HUES64 (cell line): ENCODE results near the gene PTH2R. TPM values are rescaled to one million over a fixed set of nuclear protein-coding genes. Genes with fewer than 3 reads are reported as not detected.
A peak's percentile ranks its signal among the peaks of the same experiment; 100 is the strongest.

ENCODE experiments used
- H3K27ac ChIP-seq: 2 replicates; pipeline ENCODE4 v1.7.0; 2013; ENCODE audit warnings: low read depth, low read length, inconsistent platforms
- H3K27me3 ChIP-seq: 2 replicates; pipeline ENCODE4 v1.6.1; 2013; ENCODE audit warnings: mild to moderate bottlenecking, low read length; ENCODE audit not compliant: insufficient read depth
- H3K36me3 ChIP-seq: 2 replicates; pipeline ENCODE4 v1.6.1; 2013; ENCODE audit warnings: mild to moderate bottlenecking, low read length; ENCODE audit not compliant: insufficient read depth
- H3K4me1 ChIP-seq: 2 replicates; pipeline ENCODE4 v1.6.1; 2013; ENCODE audit warnings: mild to moderate bottlenecking, low read length, moderate library complexity; ENCODE audit not compliant: insufficient read depth
- H3K4me3 ChIP-seq: 2 replicates; pipeline ENCODE4 v1.5.1; 2013; ENCODE audit warnings: mild to moderate bottlenecking, low read length, moderate library complexity
- H3K9ac ChIP-seq: 2 replicates; pipeline ENCODE4 v1.6.1; 2013; ENCODE audit warnings: mild to moderate bottlenecking, low read depth, low read length
- H3K9me3 ChIP-seq: 2 replicates; pipeline ENCODE4 v1.6.1; 2013; ENCODE audit warnings: low read depth, low read length; ENCODE audit not compliant: insufficient read depth
- WGBS: fragments of 150-250, 120-280 bp; methylation state at CpG from one replicate; pipeline ENCODE4 v1.1.7; 2013; ENCODE audit warnings: missing lambda C conversion rate; 5-methylcytosine and 5-hydroxymethylcytosine counted together
- polyA plus RNA-seq, 2 experiments: library from polyadenylated mRNA; stranded (reverse); fragments of 50-300 nt; gene quantifications; one replicate each; pipeline ENCODE4 v1.2.3, GENCODE V29; 2013

The PTH2R gene
- 0.25 TPM for polyA plus RNA-seq (2013, experiment 1 of 2)
- polyA plus RNA-seq (2013, experiment 2 of 2) = 0.13 TPM

GRCh38 chr2:208406474-208407451, at the start of gene PTH2R:
Gene PTH2R, plus strand, starts transcription at chr2:208406792. Its CDS starts 252 bp downstream, at chr2:208407044.
- H3K27ac ChIP-seq = no peak within 1 kb of the TSS
- peak within 1 kb of the TSS; percentile 19; the same call in 1 of the 2 replicates for H3K9ac ChIP-seq
- H3K4me3 ChIP-seq = peak within 1 kb of the TSS; percentile 49
- H3K36me3 ChIP-seq = no peaks in the 10 kb centered on the region
- WGBS = 7% methylated on average over 82 of the region's 82 CpGs
- H3K4me1 ChIP-seq = no peaks in the 10 kb centered on the region
- peaks cover 44% of the 10 kb centered on the region for H3K27me3 ChIP-seq
- H3K9me3 ChIP-seq = no peaks in the 10 kb centered on the region

- Histone ChIP-seq H3K4me1 (peaks cover 5% of the 10 kb centered on the region; the same call in 1 of the 2 replicates), H3K36me3 (peaks cover 61% of the 10 kb centered on the region), H3K27me3 (no peaks in the 10 kb centered on the region), H3K9ac (no peak overlapping the region), H3K27ac (no peak overlapping the region), H3K9me3 (no peaks in the 10 kb centered on the region), H3K4me3 (no peak overlapping the region)
- WGBS = 74% methylated on average over 1 of the region's 1 CpG
Observed at GRCh38 chr2:208356846-208357574, 49.6 kb upstream of the PTH2R start.

GRCh38 chr2:208358758-208359631, 47.6 kb upstream of the PTH2R start:
- WGBS = 94% methylated on average over 10 of the region's 10 CpGs
- H3K36me3 ChIP-seq = peaks cover 42% of the 10 kb centered on the region
- peaks cover under 1% of the 10 kb centered on the region; the same call in 1 of the 2 replicates for H3K9me3 ChIP-seq
- peaks cover 5% of the 10 kb centered on the region; the same call in 1 of the 2 replicates for H3K4me1 ChIP-seq
- H3K4me3 ChIP-seq = no peak overlapping the region
- no peaks in the 10 kb centered on the region for H3K27me3 ChIP-seq
- 0 out of 2 replicates have a peak overlapping the region, but pooled peaks have one; percentile 17 for H3K27ac ChIP-seq
- H3K9ac ChIP-seq = no peak overlapping the region

GRCh38 chr2:208359632-208359986, 47.0 kb upstream of the PTH2R start:
- Histone ChIP-seq H3K9me3 (peaks cover 4% of the 10 kb centered on the region), H3K27me3 (no peaks in the 10 kb centered on the region), H3K4me1 (peaks cover 5% of the 10 kb centered on the region; the same call in 1 of the 2 replicates), H3K36me3 (peaks cover 35% of the 10 kb centered on the region), H3K4me3 (no peak overlapping the region), H3K9ac (no peak overlapping the region), H3K27ac (0 out of 2 replicates have a peak overlapping the region, but pooled peaks have one; percentile 17)
- 92% methylated on average over 17 of the region's 17 CpGs for WGBS

- Histone ChIP-seq H3K27ac (no peak overlapping the region), H3K9ac (no peak overlapping the region), H3K4me1 (peaks cover 5% of the 10 kb centered on the region; the same call in 1 of the 2 replicates), H3K27me3 (no peaks in the 10 kb centered on the region), H3K36me3 (peaks cover 27% of the 10 kb centered on the region), H3K4me3 (no peak overlapping the region), H3K9me3 (peaks cover 11% of the 10 kb centered on the region)
- WGBS = 93% methylated on average over 48 of the region's 48 CpGs
Observed at GRCh38 chr2:208360259-208361076, 46.1 kb upstream of the PTH2R start.

- Histone ChIP-seq H3K9me3 (peaks cover 11% of the 10 kb centered on the region), H3K4me1 (peaks cover 5% of the 10 kb centered on the region; the same call in 1 of the 2 replicates), H3K4me3 (no peak overlapping the region), H3K27ac (no peak overlapping the region), H3K36me3 (peaks cover 21% of the 10 kb centered on the region), H3K9ac (no peak overlapping the region), H3K27me3 (no peaks in the 10 kb centered on the region)
- WGBS = 94% methylated on average over 8 of the region's 9 CpGs
Observed at GRCh38 chr2:208361077-208361441, 45.5 kb upstream of the PTH2R start.

GRCh38 chr2:208363485-208363884, 43.1 kb upstream of the PTH2R start:
- Histone ChIP-seq H3K9me3 (peaks cover 11% of the 10 kb centered on the region), H3K4me1 (no peaks in the 10 kb centered on the region), H3K9ac (no peak overlapping the region), H3K27me3 (no peaks in the 10 kb centered on the region), H3K36me3 (peaks cover 8% of the 10 kb centered on the region; the same call in 1 of the 2 replicates), H3K27ac (no peak overlapping the region), H3K4me3 (no peak overlapping the region)
- WGBS = 89% methylated on average over 2 of the region's 2 CpGs

- no peak overlapping the region for H3K4me3 ChIP-seq
- WGBS = 98% methylated on average over 4 of the region's 4 CpGs
- H3K9ac ChIP-seq = no peak overlapping the region
- H3K4me1 ChIP-seq = no peaks in the 10 kb centered on the region
- H3K27me3 ChIP-seq = no peaks in the 10 kb centered on the region
- H3K9me3 ChIP-seq = peaks cover 11% of the 10 kb centered on the region
- no peaks in the 10 kb centered on the region for H3K36me3 ChIP-seq
- no peak overlapping the region for H3K27ac ChIP-seq
Observed at GRCh38 chr2:208366215-208367127, 40.1 kb upstream of the PTH2R start.

- Histone ChIP-seq H3K4me3 (no peak overlapping the region), H3K36me3 (no peaks in the 10 kb centered on the region), H3K4me1 (no peaks in the 10 kb centered on the region), H3K27me3 (no peaks in the 10 kb centered on the region), H3K9me3 (peaks cover 10% of the 10 kb centered on the region), H3K27ac (no peak overlapping the region), H3K9ac (no peak overlapping the region)
- 91% methylated on average over 2 of the region's 2 CpGs for WGBS
Observed at GRCh38 chr2:208369091-208369490, 37.5 kb upstream of the PTH2R start.
